Central memory CD8-positive, alpha-beta T cell (primary cell): Measurements from ENCODE around the gene CERCAM.
"Not testable (repeated sequence)": the region's sequence is repeated elsewhere in the genome, so short reads cannot be mapped to it uniquely, and the experiment has no call there.

Experiments
- ATAC-seq: fragments of 150-1000 bp; cut with Tn5 transposase; replicated peaks from 2 replicates; pipeline ENCODE4 v1.10.0; 2022; ENCODE audit warnings: mild to moderate bottlenecking, moderate FRiP score, moderate number of reproducible peaks; ENCODE audit not compliant: poor library complexity, severe bottlenecking; ENCODE audit errors: extremely low read depth
- DNase-seq, 2 donors: peaks; one replicate each; pipeline ENCODE4 v3.0.0; 2021; ENCODE audit warnings: low spot score in 2 of 2
- H3K27ac Mint-ChIP-seq: one replicate; pipeline ENCODE4 v1.8.0; 2022; ENCODE audit warnings: low read depth, mild to moderate bottlenecking, moderate library complexity, mixed read lengths
- H3K27me3 Mint-ChIP-seq: one replicate; pipeline ENCODE4 v1.8.0; 2022; ENCODE audit warnings: mixed read lengths
- H3K36me3 Mint-ChIP-seq: one replicate; pipeline ENCODE4 v1.8.0; 2022; ENCODE audit warnings: mild to moderate bottlenecking, moderate library complexity, mixed read lengths; ENCODE audit not compliant: insufficient read depth
- H3K4me1 Mint-ChIP-seq: one replicate; pipeline ENCODE4 v1.8.0; 2022; ENCODE audit warnings: mixed read lengths
- H3K4me3 Mint-ChIP-seq: one replicate; pipeline ENCODE4 v1.8.0; 2022; ENCODE audit warnings: mild to moderate bottlenecking, moderate library complexity, mixed read lengths
- H3K9me3 Mint-ChIP-seq: one replicate; pipeline ENCODE4 v1.8.0; 2022; ENCODE audit warnings: mixed read lengths

The CERCAM gene

GRCh38 chr9:128399861-128400260, 20.8 kb upstream of the CERCAM start:
- Mint-ChIP-seq H3K4me3 (no peak overlapping the region), H3K36me3 (peaks cover 2% of the 10 kb centered on the region)
- ATAC-seq, result no peak

DNA sequence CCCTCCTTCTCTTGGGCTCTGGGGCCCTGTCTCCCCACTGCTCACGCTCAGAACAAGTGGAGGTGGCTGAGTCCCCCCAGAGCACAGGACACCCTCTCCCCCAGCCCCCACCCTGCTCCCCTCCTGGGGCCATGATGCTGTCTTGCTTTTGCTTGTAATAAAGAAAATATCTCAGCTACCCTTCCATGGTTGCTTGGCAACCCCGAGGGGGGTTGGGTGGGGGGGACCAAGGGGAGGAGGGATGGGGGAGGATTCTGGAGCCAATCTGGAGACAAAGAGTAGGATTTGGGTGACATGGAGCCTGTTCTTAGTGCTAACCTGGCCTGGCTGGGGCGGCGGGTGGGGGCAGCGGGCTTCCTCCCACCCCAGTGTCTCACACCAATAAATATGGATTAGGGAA, 16.1 kb upstream of the CERCAM start:
- Mint-ChIP-seq H3K36me3 (no peaks in the 10 kb centered on the region), H3K27ac (no peak overlapping the region), H3K27me3 (peaks cover 43% of the 10 kb centered on the region), H3K9me3 (no peaks in the 10 kb centered on the region), H3K4me3 (no peak overlapping the region), H3K4me1 (no peaks in the 10 kb centered on the region)
- ATAC-seq (no peak), DNase-seq (no peak)

More at GRCh38 chr9:128399861-128400260, 20.8 kb upstream of the CERCAM start:
- H3K9me3 Mint-ChIP-seq, result no peaks in the 10 kb centered on the region
- no peaks in the 10 kb centered on the region for H3K4me1 Mint-ChIP-seq
- H3K27me3 Mint-ChIP-seq, result peaks cover 10% of the 10 kb centered on the region
- no peak for DNase-seq
- no peak overlapping the region for H3K27ac Mint-ChIP-seq

DNA sequence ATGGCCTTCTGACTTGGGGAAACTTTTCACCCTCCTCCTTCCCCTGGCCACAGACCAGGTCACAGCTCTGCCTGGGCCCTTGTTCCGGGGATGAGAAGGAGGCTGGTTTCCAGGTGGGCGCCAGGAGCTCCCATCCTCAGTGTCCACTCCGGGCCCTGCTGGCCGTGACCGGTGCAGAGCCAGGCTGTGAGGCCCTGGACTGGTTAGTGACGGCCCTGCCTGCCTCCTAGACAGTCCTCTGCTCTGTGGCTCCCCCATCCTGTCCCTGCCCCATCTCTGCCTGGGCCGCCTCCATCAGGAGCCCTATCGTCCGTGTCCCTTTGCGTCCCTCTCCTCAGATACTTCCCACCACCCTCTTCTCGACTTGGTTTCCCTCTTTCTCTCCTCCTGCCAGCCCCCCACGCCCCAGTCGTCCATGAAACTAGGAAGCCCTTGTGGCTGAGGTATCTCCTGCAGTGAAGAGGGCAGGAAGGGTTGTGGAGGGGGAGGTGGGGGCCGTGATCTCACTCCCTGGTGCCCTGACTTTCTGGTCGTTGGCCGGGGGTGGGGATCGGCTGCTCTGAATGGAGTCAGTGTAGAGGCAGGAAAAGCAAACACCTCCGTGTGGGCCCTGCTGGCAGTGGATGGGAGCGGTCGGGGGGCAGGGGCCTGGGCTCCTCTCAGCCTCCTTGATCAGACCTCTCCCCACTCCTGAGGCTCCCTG, 15.4 kb upstream of the CERCAM start:
- no peak for ATAC-seq
- H3K27me3 Mint-ChIP-seq, result peaks cover 43% of the 10 kb centered on the region
- H3K9me3 Mint-ChIP-seq, result no peaks in the 10 kb centered on the region
- H3K4me3 Mint-ChIP-seq, result no peak overlapping the region
- DNase-seq, result no peak
- H3K27ac Mint-ChIP-seq, result no peak overlapping the region
- H3K36me3 Mint-ChIP-seq, result no peaks in the 10 kb centered on the region
- no peaks in the 10 kb centered on the region for H3K4me1 Mint-ChIP-seq

DNA sequence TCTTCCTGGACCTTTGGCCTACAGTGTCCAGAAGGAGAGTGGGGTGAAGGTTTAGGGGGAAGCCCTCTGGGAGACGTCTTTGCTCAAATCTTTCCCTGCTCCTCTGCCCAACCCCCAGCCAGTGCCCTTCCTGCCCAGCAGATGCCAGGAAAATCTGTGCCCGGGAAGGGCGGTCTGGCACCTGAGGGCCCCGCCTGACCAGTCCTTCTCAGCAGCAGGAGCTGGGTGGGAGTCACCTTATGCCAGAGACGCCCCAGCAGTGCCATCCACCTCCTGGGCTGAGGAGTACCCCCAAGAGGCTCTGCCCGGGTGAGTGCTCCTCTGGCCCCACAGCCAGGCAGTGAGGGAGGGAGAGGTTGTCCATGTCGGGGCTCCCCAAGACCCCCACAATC, 14.9 kb upstream of the CERCAM start:
- H3K9me3 Mint-ChIP-seq, result no peaks in the 10 kb centered on the region
- H3K4me1 Mint-ChIP-seq, result no peaks in the 10 kb centered on the region
- DNase-seq (no peak), ATAC-seq (no peak)
- no peak overlapping the region for H3K27ac Mint-ChIP-seq
- no peak overlapping the region for H3K4me3 Mint-ChIP-seq
- H3K27me3 Mint-ChIP-seq, result peaks cover 45% of the 10 kb centered on the region
- no peaks in the 10 kb centered on the region for H3K36me3 Mint-ChIP-seq

- H3K4me1 Mint-ChIP-seq, result no peaks in the 10 kb centered on the region
- no peaks in the 10 kb centered on the region for H3K9me3 Mint-ChIP-seq
- H3K27me3 Mint-ChIP-seq, result peaks cover 56% of the 10 kb centered on the region
- H3K4me3 Mint-ChIP-seq, result no peak overlapping the region
- ATAC-seq (no peak), DNase-seq (no peak)
- H3K36me3 Mint-ChIP-seq, result no peaks in the 10 kb centered on the region
- no peak overlapping the region for H3K27ac Mint-ChIP-seq
Measured at GRCh38 chr9:128406848-128407391, 13.7 kb upstream of the CERCAM start.

DNA sequence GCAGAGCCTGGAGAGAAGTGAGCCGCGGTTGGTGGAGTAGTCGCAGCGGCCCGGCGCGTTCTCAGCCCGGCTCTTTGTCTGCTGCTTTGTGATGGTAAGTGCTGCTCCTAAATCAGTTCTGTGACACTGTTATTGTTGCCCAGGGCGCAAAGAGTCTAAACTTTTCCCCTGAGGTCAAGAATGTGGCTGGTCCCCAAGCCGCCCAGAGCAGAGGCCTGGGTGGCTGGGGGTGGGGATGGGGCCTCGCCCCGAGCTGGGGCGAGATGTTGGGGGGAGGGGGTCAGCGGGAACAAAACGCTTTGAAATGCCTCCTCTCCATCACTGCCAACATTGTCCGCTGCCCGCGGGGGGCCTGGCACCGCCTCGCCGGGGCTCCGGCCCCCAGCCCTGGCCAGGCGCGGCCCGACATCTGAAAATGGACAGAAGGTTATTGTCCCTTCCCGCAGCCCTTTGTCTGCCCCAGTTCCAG, 11.7 kb upstream of the CERCAM start:
- Mint-ChIP-seq H3K4me3 (no peak overlapping the region), H3K36me3 (no peaks in the 10 kb centered on the region), H3K9me3 (no peaks in the 10 kb centered on the region), H3K27me3 (peaks cover 53% of the 10 kb centered on the region), H3K4me1 (no peaks in the 10 kb centered on the region), H3K27ac (no peak overlapping the region)
- DNase-seq (no peak), ATAC-seq (no peak)

GRCh38 chr9:128409450-128409849, 11.2 kb upstream of the CERCAM start:
- H3K27me3 Mint-ChIP-seq, result peaks cover 58% of the 10 kb centered on the region
- H3K27ac Mint-ChIP-seq, result no peak overlapping the region
- no peaks in the 10 kb centered on the region for H3K9me3 Mint-ChIP-seq
- no peaks in the 10 kb centered on the region for H3K36me3 Mint-ChIP-seq
- H3K4me1 Mint-ChIP-seq, result no peaks in the 10 kb centered on the region
- DNase-seq, result no peak
- ATAC-seq, result no peak
- H3K4me3 Mint-ChIP-seq, result no peak overlapping the region

- Mint-ChIP-seq H3K4me1 (no peaks in the 10 kb centered on the region), H3K4me3 (no peak overlapping the region), H3K9me3 (no peaks in the 10 kb centered on the region), H3K27ac (no peak overlapping the region), H3K36me3 (no peaks in the 10 kb centered on the region), H3K27me3 (peaks cover 61% of the 10 kb centered on the region)
- ATAC-seq, result no peak
- DNase-seq, result no peak
Measured at GRCh38 chr9:128409978-128410377, 10.7 kb upstream of the CERCAM start.

DNA sequence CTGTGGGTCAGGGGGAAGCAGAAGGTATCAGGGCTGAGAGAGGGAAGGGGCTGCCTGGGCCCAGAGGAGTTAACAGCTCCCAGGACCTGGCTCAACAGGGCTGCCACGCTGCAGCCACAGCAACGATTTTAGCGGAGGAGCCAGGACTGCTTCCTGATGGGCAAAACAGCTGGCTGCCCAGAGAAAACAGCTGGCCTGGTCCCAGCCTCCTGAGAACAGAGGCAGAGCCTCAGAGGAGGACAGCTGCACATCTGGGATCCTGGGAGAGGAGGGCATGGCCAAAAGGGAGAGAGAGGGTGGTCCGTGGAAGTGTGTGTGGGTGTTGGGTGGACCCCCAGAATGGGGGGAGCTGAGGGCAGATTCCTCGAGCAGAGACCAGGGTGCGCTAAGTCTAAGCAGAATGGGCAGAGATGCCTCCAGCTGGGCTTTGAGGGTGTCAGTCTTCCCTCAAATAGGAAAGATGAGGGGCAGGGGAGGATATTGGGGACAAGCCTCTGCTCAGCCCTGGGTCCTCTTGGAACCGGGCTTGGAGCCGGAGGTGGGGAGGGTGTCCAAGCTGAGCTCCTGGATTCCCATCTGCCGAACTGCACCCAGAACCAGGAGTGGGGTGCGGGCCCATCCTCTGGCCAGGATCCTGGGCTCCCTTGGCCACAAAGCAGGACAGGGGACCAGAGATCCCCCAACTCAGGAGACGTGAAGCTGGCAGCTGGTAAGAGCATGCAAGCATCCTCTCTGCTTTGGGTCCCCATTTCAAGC, 9.1 kb upstream of the CERCAM start:
- H3K4me3 Mint-ChIP-seq, result no peak overlapping the region
- no peaks in the 10 kb centered on the region for H3K36me3 Mint-ChIP-seq
- no peaks in the 10 kb centered on the region for H3K4me1 Mint-ChIP-seq
- peaks cover 61% of the 10 kb centered on the region for H3K27me3 Mint-ChIP-seq
- ATAC-seq (no peak), DNase-seq (no peak)
- H3K27ac Mint-ChIP-seq, result no peak overlapping the region
- no peaks in the 10 kb centered on the region for H3K9me3 Mint-ChIP-seq

GRCh38 chr9:128412120-128412790, 8.4 kb upstream of the CERCAM start:
- Mint-ChIP-seq H3K27ac (no peak overlapping the region), H3K4me1 (no peaks in the 10 kb centered on the region), H3K27me3 (peaks cover 60% of the 10 kb centered on the region), H3K9me3 (no peaks in the 10 kb centered on the region), H3K36me3 (no peaks in the 10 kb centered on the region), H3K4me3 (no peak overlapping the region)
- ATAC-seq, result no peak
- DNase-seq, result peak in 1 of 2 donors; percentile 22

GRCh38 chr9:128413728-128414127, 6.9 kb upstream of the CERCAM start:
- not testable (repeated sequence) for H3K4me1 Mint-ChIP-seq, H3K4me3 Mint-ChIP-seq, H3K36me3 Mint-ChIP-seq, H3K9me3 Mint-ChIP-seq, H3K27ac Mint-ChIP-seq, ATAC-seq, DNase-seq
- peaks cover 54% of the 10 kb centered on the region for H3K27me3 Mint-ChIP-seq

- DNase-seq (no peak), ATAC-seq (no peak)
- Mint-ChIP-seq H3K9me3 (no peaks in the 10 kb centered on the region), H3K27ac (no peak overlapping the region), H3K36me3 (no peaks in the 10 kb centered on the region), H3K27me3 (peaks cover 59% of the 10 kb centered on the region), H3K4me1 (no peaks in the 10 kb centered on the region), H3K4me3 (no peak overlapping the region)
Measured at GRCh38 chr9:128414461-128414860, 6.2 kb upstream of the CERCAM start.
